SU-DHL-6 (cell line): ENCODE results near the gene AFF2.

Experiments
- H2AFZ ChIP-seq: fragments of 200-600 bp; sonication (generic); 2 replicates; pipeline ENCODE4 v1.6.1; 2014; ENCODE audit warnings: low read depth, mild to moderate bottlenecking, moderate library complexity, mixed read lengths, antibody characterized with exemption, low read length; ENCODE audit not compliant: severe bottlenecking
- H3F3A ChIP-seq: fragments of 200-600 bp; shearing (Covaris generic); 2 replicates; pipeline ENCODE4 v1.6.0; 2016; ENCODE audit warnings: antibody characterized with exemption, mild to moderate bottlenecking; ENCODE audit not compliant: insufficient read depth
- H3K27ac ChIP-seq: fragments of 200-600 bp; sonication (generic); 2 replicates; pipeline ENCODE4 v1.5.1; 2016; ENCODE audit warnings: low read depth, mild to moderate bottlenecking, low read length, moderate library complexity, mixed read lengths
- H3K27me3 ChIP-seq: fragments of 200-600 bp; sonication (generic), shearing (Covaris generic); 2 replicates; pipeline ENCODE4 v1.6.0; 2014; ENCODE audit warnings: mild to moderate bottlenecking, low read length
- H3K36me3 ChIP-seq: fragments of 200-600 bp; sonication (generic); 2 replicates; pipeline ENCODE4 v1.6.1; 2014; ENCODE audit warnings: mild to moderate bottlenecking, low read length, mixed read lengths
- H3K4me2 ChIP-seq: fragments of 300-600, 200-600 bp; shearing (Covaris generic), sonication (generic); 2 replicates; pipeline ENCODE4 v1.6.0; 2014; ENCODE audit warnings: low read length, low read depth, mild to moderate bottlenecking; ENCODE audit not compliant: poor library complexity, severe bottlenecking
- H3K4me3 ChIP-seq: fragments of 200-600 bp; sonication (generic); 2 replicates; pipeline ENCODE4 v1.5.1; 2014; ENCODE audit warnings: antibody characterized with exemption, low read length, mild to moderate bottlenecking, mixed read lengths; ENCODE audit not compliant: insufficient read depth, poor library complexity, severe bottlenecking
- H3K79me2 ChIP-seq: fragments of 200-600 bp; sonication (generic); 2 replicates; pipeline ENCODE4 v1.6.1; 2014; ENCODE audit warnings: mild to moderate bottlenecking, low read length, moderate library complexity; ENCODE audit not compliant: insufficient read depth
- H3K9ac ChIP-seq: fragments of 200-600 bp; sonication (generic); 2 replicates; pipeline ENCODE4 v1.7.0; 2014; ENCODE audit warnings: mild to moderate bottlenecking, low read length
- H3K9me2 ChIP-seq: fragments of 200-600 bp; sonication (generic); replicated peaks from 2 replicates; pipeline ENCODE4 v1.6.1; 2014; ENCODE audit warnings: low read length; ENCODE audit not compliant: insufficient read depth
- H3K9me3 ChIP-seq: fragments of 200-600 bp; sonication (generic); 2 replicates; pipeline ENCODE4 v1.6.1; 2014; ENCODE audit warnings: low read length, mixed read lengths; ENCODE audit not compliant: insufficient read depth
- H4K20me1 ChIP-seq: fragments of 200-600 bp; sonication (generic); 2 replicates; pipeline ENCODE4 v1.6.1; 2014; ENCODE audit warnings: low read depth, mild to moderate bottlenecking, antibody characterized with exemption, low read length, moderate library complexity, mixed read lengths
- EZH2phosphoT487 ChIP-seq: fragments of 200-600 bp; sonication (generic), shearing (Covaris generic); conservative IDR thresholded peaks from 2 replicates; pipeline ENCODE4 v1.6.1; 2018; ENCODE audit warnings: mild to moderate bottlenecking, antibody characterized with exemption, low read length, moderate library complexity, mixed read lengths
- TF ChIP-seq, protein P1 (sequence below): fragments of 200-600 bp; sonication (generic); IDR thresholded peaks from one replicate; pipeline ENCODE4 v1.5.1; 2017; ENCODE audit warnings: antibody characterized with exemption, mild to moderate bottlenecking, low read length, moderate library complexity; ENCODE audit not compliant: insufficient read depth, poor library complexity, severe bottlenecking

Gene AFF2

DNA sequence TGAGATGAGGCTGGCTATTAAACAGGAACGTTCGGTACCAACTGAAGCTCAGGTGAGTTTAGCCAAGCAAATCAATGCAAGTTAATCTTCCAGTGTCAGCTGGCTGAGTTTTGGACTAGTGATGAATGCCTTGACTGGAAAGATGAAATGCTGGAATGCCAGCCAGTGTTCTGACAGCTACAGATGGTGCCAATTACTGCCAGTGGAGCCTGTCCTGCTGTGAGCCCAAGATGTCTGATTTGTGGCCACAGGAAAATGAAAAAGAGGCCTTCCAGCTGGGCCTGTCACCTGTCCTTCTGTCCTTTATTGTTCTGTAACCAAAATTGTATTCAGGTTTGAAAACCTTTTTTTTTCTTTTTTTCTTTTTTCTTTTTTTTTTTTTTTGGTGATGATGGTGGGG is 223.1 kb downstream of the AFF2 start:
- Histone ChIP-seq H3K9ac (no peak overlapping the region), H3K27ac (no peak overlapping the region)
- TF ChIP-seq EZH2phosphoT487: no peak
- TF ChIP-seq, protein P1, sequence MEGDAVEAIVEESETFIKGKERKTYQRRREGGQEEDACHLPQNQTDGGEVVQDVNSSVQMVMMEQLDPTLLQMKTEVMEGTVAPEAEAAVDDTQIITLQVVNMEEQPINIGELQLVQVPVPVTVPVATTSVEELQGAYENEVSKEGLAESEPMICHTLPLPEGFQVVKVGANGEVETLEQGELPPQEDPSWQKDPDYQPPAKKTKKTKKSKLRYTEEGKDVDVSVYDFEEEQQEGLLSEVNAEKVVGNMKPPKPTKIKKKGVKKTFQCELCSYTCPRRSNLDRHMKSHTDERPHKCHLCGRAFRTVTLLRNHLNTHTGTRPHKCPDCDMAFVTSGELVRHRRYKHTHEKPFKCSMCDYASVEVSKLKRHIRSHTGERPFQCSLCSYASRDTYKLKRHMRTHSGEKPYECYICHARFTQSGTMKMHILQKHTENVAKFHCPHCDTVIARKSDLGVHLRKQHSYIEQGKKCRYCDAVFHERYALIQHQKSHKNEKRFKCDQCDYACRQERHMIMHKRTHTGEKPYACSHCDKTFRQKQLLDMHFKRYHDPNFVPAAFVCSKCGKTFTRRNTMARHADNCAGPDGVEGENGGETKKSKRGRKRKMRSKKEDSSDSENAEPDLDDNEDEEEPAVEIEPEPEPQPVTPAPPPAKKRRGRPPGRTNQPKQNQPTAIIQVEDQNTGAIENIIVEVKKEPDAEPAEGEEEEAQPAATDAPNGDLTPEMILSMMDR: no peak

GRCh38 chrX:148728901-148729300 is 228.5 kb downstream of the AFF2 start:
- Histone ChIP-seq H3K36me3 (no peaks in the 10 kb centered on the region), H3K9ac (no peak overlapping the region), H3K79me2 (no peaks in the 10 kb centered on the region), H3K4me3 (no peak overlapping the region), H2AFZ (no peak overlapping the region), H3K4me2 (no peak overlapping the region), H4K20me1 (no peaks in the 10 kb centered on the region), H3F3A (no peaks in the 10 kb centered on the region), H3K27ac (no peak overlapping the region), H3K9me2 (no peaks in the 10 kb centered on the region), H3K27me3 (no peaks in the 10 kb centered on the region), H3K9me3 (no peaks in the 10 kb centered on the region)
- TF ChIP-seq, protein P1: no peak
- no peak for TF ChIP-seq EZH2phosphoT487

More for the DNA sequence above, 223.1 kb downstream of the AFF2 start:
- Histone ChIP-seq H3K36me3 (no peaks in the 10 kb centered on the region), H3K4me3 (no peak overlapping the region), H2AFZ (no peak overlapping the region), H3K79me2 (peaks cover 5% of the 10 kb centered on the region; the same call in 1 of the 2 replicates), H3K9me2 (no peaks in the 10 kb centered on the region), H3K4me2 (no peak overlapping the region), H3F3A (no peaks in the 10 kb centered on the region), H3K9me3 (no peaks in the 10 kb centered on the region), H3K27me3 (no peaks in the 10 kb centered on the region), H4K20me1 (no peaks in the 10 kb centered on the region)

- Histone ChIP-seq H4K20me1 (no peaks in the 10 kb centered on the region), H3K4me2 (no peak overlapping the region), H3K27ac (no peak overlapping the region), H3F3A (no peaks in the 10 kb centered on the region), H3K79me2 (peaks cover 12% of the 10 kb centered on the region; the same call in 1 of the 2 replicates), H3K36me3 (no peaks in the 10 kb centered on the region), H3K4me3 (no peak overlapping the region), H3K27me3 (no peaks in the 10 kb centered on the region), H2AFZ (no peak overlapping the region), H3K9me3 (no peaks in the 10 kb centered on the region), H3K9me2 (no peaks in the 10 kb centered on the region), H3K9ac (no peak overlapping the region)
- no peak for TF ChIP-seq EZH2phosphoT487
- TF ChIP-seq, protein P1: no peak
Observed at GRCh38 chrX:148732743-148733142, 232.3 kb downstream of the AFF2 start.

GRCh38 chrX:148741441-148741840 is 241.0 kb downstream of the AFF2 start:
- Histone ChIP-seq H3K4me3 (no peak overlapping the region), H3K9ac (no peak overlapping the region), H3K9me3 (no peaks in the 10 kb centered on the region), H3K4me2 (no peak overlapping the region), H4K20me1 (no peaks in the 10 kb centered on the region), H3K27me3 (no peaks in the 10 kb centered on the region), H3F3A (no peaks in the 10 kb centered on the region), H3K36me3 (no peaks in the 10 kb centered on the region), H3K79me2 (peaks cover 58% of the 10 kb centered on the region; the same call in 1 of the 2 replicates), H3K9me2 (no peaks in the 10 kb centered on the region), H2AFZ (no peak overlapping the region), H3K27ac (no peak overlapping the region)
- TF ChIP-seq, protein P1: no peak
- TF ChIP-seq EZH2phosphoT487: no peak
